GM12875 (cell line): ENCODE results near the gene CD7.

Experiments
- H3K4me3 ChIP-seq: one replicate; pipeline ENCODE4 v1.5.1; 2011; ENCODE audit warnings: low read depth, low read length, control low read depth
- TF ChIP-seq, protein P1 (sequence below): IDR thresholded peaks from 2 replicates; pipeline ENCODE4 v1.5.1; 2011; ENCODE audit warnings: low read depth, mild to moderate bottlenecking, control low read depth, inconsistent platforms, low read length, moderate library complexity, borderline replicate concordance; ENCODE audit not compliant: insufficient read depth

The CD7 gene

DNA sequence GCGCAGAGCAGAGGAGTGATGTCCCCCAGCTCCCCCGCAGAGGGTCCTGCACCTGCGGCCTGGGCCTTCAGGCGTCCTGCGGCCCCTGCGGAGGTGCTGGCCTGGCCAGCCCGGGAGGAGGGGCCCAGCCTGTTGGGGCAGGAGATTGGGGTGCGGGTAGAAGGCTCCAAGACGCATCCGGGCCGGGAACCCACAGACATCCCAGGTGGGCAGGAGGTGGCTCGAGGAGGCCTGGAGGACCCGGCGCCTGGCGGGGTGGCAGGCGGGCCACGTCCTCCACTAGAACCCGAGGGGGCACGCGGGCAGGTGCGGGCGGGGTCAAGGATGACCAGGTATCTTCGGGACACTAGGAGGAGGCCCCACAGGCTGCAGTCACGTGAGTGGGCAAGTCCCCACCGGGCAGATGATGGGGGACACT is 16.8 kb upstream of the CD7 start:
- TF ChIP-seq, protein P1, sequence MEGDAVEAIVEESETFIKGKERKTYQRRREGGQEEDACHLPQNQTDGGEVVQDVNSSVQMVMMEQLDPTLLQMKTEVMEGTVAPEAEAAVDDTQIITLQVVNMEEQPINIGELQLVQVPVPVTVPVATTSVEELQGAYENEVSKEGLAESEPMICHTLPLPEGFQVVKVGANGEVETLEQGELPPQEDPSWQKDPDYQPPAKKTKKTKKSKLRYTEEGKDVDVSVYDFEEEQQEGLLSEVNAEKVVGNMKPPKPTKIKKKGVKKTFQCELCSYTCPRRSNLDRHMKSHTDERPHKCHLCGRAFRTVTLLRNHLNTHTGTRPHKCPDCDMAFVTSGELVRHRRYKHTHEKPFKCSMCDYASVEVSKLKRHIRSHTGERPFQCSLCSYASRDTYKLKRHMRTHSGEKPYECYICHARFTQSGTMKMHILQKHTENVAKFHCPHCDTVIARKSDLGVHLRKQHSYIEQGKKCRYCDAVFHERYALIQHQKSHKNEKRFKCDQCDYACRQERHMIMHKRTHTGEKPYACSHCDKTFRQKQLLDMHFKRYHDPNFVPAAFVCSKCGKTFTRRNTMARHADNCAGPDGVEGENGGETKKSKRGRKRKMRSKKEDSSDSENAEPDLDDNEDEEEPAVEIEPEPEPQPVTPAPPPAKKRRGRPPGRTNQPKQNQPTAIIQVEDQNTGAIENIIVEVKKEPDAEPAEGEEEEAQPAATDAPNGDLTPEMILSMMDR: no peak
- no peak overlapping the region for H3K4me3 ChIP-seq

DNA sequence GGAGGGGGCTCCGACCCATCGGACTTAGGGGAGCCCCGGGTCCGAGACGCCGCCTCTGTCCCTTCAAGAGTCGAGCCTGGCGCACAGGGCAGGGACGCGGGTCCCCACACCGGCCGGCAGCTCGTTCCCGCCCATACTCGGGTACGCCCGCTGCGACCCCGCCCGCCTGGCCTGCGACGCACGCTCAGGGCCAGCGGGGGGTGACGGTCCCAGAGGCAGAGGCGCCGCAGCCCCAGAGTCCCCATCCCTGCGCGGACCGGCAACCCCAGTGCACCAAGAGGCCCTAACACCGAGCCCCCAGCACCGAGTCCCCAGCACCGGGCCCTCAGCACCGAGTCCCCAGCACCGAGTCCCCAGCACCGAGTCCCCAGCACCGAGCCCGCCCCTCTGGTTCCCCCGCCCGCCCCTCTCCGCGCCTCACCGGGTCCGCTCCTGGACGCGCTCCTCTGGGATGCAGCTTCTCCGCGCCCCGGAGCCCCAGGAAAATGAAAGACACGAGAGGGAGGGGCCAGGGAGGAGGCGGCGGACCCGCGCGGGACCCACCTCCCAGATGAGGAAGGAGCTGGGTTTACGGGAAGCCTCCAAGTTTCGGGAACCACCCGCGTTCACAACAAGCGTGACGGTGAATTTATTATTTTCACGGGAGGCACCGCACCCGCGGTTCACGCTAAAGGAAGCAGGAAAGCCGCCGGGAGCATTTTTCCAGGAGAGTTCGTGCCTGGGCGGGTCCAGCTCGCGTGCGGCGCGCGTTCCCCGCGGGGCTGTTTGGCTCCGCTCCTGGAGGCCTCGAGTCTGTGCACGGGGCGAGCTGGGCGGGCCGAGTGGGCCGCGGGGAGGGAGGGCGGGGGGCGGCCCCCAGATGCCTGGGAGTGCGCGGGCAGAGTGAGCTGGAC is 16.1 kb upstream of the CD7 start, which contains the start of gene SECTM1:
Gene SECTM1 (minus strand): TSS at position 488 of the 893 bp plus-strand sequence. CDS start 6,526 bp downstream, outside the sequence.
- no peak within 1 kb of the TSS for H3K4me3 ChIP-seq
- TF ChIP-seq, protein P1: no peak

DNA sequence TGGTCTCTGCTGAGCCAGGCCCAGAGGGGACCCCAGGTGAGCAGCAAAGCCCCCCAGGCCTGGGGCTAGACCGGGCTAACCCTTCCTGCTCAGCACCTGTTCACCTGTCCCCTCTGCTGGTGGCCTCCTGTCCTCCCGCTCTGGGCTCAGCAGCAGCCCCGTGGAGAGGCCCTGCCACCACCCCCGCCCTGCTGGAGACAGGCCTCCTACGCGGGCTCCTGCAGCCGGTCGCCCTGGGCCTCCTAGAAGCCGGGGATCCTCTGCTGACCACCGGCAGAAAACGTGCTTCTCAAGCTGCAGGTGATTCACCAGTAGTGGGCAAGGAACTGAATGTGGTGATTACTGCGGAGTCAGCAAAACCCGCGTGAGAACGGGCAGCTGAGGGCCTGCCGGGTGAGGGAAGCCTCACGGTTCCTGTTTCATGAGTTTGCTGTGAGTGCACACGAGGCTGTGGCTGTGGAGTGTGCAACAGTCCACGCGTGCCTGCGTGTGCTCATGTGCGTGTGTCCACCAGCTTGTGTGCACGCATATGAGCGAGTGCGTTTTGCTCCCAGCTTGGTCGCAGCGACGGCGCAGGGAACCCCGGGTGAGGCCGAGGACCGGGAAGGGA is 15.4 kb upstream of the CD7 start:
- TF ChIP-seq, protein P1: no peak
- H3K4me3 ChIP-seq: no peak overlapping the region

DNA sequence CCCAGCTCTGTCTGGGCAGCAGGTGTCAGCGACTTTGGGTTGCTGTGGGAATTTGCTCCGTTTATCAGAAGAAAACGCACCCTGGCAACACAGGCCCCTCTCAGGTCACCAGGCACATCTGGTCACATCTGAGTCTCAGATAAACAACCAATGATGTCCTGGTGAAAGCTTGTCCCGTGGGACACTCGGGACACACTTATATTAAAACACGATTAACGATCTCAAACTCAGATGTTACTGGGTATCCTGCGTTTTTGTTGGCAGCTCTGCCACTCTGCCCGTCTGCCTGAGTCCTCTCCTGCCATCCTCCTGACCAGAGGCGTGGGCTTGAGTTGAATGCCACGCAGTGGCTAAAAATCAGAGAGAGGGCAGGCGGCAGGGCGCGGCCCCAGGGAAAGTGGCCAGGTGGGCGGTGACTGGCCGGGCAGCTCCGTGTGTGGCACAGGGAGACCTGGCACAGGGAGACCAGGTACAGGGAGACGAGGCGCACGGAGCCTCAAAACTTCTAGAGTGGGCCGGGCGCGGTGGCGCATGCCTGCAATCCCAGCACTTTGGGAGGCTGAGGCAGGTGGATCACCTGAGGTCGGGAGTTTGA is 14.0 kb upstream of the CD7 start:
- TF ChIP-seq, protein P1: no peak

DNA sequence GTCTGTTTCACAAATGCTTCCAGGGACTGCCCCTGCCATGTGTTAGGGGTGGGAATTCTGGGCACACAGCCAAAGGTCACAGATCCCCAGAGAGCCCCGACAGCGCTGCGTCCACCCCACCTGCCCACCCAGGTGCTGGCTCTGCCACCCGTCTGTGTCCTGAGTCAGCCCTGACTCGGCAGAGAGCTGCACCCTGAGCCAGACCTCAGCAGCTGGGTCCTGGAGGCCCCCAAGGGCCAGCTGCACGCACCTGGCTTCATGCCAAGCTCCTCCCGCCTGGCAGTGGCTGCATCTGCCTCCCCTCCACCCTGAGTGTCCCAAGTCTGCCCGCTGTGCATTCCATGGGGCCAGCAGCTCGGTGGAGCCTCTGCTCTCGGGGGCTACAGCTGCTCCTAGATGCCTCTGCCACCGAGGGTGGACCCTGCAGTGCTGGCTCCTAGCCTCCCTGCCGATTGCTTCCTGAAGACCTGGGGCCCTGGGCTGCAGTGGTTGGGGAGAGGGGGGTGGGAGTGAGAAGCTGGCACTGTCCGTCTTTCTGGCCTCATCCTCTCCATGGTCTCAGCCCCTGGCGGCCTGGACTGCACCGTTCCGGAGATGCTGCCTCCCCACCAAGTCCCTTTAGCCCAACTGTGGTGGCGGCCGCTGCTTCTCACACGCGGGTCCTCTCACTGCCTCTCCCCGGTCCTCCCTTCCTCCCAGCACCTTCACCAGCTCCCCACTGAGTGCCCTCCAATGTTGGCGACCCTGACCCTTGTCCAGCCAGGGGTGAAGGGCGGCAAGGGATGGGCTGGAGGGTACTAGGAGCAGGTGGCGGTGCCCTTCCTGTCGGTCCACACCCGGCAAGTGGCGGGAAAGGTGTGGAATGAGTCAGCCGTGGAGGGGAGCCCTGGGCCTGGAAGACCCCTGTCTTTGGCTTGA is 13.2 kb upstream of the CD7 start:
- no peak overlapping the region for H3K4me3 ChIP-seq
- TF ChIP-seq, protein P1: no peak

More for the DNA sequence above, 14.0 kb upstream of the CD7 start:
- H3K4me3 ChIP-seq: no peak overlapping the region

DNA sequence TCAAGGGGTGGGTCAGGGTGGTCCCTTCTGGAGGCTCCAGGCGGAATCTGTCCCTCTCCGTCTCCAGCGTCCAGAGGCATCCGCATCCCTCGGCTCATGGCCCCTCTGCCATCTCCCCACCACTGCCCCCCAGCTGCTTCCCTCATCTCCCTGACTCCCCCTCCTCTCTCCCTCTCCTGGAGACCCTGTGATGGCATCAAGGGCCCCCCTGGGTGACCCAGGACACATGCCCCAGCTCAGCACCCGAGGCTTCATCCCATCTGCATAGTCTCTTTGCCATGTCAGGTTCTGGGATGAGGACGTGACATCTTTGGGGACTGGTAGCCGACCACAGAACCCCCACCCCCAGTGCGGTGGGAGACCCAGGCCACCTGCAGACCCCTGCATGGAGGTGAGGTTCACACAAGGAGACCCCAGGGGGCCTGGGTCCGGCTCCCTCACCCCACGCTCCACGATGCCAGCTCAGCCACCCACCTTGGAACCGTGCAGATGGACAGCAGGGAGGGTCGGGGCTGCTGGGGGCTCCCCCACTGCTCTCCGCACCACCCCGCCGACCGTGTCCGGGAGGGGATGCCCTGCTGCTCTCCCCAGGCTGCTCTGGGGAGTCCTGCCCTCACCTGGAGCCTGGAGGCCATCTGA is 12.4 kb upstream of the CD7 start:
- H3K4me3 ChIP-seq: no peak overlapping the region
- TF ChIP-seq, protein P1: no peak
